Measurements from ENCODE around the gene LLGL2.

LLGL2 gene

DNA sequence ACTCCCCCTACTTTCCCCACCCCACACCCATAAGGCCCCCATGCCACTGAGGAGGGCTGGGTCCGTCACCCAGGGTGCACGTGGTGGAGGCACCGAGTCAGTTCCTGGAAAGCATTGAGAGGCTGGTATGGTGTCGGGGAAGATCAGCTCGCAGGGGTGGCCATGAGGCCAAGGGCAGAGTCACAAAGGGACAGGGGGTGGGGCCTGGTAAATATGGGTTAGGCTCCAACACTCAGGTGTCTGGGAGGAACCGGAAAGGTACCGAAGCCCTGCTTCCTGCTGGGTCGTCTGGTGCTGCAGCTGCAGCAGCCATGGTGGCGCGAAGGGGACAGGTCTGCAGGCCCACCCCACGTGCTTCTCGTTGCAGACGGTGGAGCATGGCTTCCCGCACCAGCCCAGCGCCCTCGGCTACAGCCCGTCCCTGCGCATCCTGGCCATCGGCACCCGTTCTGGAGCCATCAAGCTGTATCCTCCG, 30.2 kb downstream of the LLGL2 start:
- TF ChIP-seq, protein P1, sequence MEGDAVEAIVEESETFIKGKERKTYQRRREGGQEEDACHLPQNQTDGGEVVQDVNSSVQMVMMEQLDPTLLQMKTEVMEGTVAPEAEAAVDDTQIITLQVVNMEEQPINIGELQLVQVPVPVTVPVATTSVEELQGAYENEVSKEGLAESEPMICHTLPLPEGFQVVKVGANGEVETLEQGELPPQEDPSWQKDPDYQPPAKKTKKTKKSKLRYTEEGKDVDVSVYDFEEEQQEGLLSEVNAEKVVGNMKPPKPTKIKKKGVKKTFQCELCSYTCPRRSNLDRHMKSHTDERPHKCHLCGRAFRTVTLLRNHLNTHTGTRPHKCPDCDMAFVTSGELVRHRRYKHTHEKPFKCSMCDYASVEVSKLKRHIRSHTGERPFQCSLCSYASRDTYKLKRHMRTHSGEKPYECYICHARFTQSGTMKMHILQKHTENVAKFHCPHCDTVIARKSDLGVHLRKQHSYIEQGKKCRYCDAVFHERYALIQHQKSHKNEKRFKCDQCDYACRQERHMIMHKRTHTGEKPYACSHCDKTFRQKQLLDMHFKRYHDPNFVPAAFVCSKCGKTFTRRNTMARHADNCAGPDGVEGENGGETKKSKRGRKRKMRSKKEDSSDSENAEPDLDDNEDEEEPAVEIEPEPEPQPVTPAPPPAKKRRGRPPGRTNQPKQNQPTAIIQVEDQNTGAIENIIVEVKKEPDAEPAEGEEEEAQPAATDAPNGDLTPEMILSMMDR (IDR thresholded peaks at IDR 0.05; ENCODE audit: low read depth, low read length), result no peak
- H3K4me3 ChIP-seq (ENCODE audit: low read depth, low read length), result no peak overlapping the region

DNA sequence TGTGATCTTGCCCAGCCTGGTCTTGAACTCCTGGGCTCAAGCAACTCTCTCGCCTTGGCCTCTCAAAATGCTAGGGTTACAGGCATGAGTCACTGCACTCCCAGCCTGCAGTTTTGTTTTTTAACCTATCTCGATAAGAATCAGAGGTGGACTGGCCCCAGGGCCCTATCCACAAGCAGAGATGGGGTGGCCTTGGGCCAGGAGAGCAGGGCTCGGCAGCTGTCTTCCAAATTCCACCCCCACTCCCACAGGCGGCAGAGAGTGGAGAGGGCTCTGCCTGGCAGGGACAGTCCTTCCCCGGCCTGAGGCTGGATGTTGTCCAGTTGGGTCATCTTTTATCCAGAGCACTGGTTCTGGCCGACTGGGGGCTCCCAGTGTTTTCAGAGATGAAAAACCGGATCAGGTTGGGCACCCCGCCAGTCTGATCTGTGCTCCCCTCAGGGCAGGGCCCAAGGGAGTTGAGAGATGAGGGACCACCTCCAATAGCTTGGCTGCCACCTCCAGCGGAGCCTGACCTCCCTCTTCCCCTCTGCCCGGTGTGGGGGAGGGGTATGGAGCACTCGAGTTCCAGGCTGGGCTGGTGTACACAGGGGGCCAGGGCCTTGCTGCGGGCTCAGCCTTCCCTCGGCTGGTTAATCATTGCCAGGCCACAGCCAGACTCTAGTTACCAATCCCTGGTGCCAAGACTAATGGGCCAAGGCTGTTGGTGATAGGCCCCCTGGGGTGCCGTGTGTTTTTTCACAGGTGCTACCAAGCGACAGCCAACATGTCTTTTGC, 31.8 kb downstream of the LLGL2 start:
- TF ChIP-seq, protein P1 (IDR thresholded peaks at IDR 0.05; ENCODE audit: low read depth, low read length), result no peak
- H3K4me3 ChIP-seq (ENCODE audit: low read depth, low read length), result no peak overlapping the region

DNA sequence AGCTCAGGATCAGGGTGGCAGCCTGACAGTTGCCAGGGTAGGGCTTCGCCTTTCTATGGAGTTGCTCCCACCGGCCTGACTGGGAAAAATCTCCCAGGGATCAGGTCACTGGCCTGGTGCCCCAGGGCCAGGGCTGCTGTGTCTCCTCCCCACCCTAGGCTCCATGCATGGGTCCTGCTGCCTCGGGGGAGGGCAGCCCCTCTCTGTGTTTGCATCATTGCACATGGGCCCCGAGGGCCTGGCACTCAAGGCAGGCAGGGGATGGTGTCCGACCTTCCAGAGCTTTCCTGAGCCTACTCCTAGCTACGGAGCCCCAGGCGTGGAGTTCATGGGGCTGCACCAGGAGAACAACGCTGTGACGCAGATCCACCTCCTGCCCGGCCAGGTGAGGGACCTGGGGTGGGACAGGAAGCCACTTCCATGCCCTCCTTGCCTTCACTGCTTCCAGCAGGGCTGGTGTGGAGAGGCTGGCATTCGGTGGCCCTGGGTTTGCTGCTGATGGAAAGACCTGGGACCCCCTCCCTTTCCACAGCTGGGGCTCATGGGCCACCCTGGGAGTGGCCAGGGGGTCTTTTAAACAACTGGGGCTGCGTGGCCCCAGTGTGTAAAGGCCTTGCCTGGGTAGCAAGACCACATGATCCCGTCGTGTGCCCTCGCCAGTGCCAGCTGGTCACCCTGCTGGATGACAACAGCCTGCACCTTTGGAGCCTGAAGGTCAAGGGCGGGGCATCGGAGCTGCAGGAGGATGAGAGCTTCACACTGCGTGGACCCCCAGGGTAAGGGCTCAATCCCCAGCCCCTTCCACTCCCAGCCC, 32.6 kb downstream of the LLGL2 start:
- TF ChIP-seq, protein P1 (IDR thresholded peaks at IDR 0.05; ENCODE audit: low read depth, low read length), result no peak
- no peak overlapping the region for H3K4me3 ChIP-seq (ENCODE audit: low read depth, low read length)

DNA sequence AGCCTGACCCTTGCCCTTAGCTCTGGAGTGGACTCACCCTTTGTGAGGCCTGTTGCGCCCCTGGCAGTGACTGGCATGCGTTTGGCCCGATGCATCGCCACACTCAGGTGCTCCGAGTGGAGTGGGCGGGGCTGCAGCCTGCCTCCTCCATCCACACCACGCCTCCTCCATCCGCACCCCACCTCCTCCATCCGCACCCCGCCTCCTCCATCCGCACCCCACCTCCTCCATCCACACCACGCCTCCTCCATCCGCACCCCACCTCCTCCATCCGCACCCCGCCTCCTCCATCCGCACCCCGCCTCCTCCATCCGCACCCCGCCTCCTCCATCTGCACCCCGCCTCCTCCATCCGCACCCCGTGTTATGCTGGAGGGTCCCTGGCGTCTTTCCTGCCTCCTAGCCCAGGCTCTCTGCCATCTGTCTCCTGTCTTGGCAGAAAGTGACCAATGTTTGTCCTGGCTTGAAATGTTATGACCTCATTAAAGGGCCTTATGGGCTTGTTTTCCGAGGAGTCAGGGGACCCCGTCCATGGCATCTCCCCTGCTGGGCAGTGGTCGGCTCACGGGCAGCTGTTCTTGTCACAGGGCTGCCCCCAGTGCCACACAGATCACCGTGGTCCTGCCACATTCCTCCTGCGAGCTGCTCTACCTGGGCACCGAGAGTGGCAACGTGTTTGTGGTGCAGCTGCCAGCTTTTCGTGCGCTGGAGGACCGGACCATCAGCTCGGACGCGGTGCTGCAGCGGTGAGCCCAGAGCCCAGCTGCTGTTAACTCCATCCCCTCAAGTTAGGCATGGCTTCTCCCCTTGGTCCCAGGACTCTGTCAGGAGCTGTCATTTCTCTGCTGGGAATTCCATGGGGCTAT, 33.4 kb downstream of the LLGL2 start:
- TF ChIP-seq, protein P1 (IDR thresholded peaks at IDR 0.05; ENCODE audit: low read depth, low read length), result no peak
- no peak overlapping the region for H3K4me3 ChIP-seq (ENCODE audit: low read depth, low read length)

DNA sequence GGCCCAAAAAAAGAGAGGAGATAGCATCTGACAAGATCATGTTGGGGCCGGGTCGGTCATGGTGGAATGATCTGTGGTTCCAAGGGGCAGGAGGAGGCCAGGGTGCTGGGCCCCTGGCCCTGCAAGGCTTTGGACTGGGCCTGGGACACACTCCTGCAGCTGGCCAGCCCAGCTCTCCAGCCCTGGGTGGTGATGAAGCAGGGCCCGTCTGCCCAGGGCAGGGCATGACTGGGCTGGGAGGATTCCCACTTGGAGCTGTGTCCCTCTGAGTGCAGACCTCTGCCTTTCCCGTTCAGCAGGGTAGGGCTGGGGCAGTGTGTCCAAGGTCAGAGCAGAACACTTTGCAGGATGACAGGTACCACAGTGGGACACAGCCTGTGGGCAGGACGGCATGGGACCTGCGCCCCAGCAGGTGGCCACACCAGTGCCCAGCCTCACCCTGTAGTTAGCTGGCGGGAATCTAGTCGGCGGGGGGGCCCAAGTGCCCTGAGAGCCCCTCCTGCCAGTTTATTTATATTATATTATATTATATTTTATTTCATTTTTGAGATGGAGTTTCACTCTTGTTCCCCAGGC, 34.5 kb downstream of the LLGL2 start:
- TF ChIP-seq, protein P1 (IDR thresholded peaks at IDR 0.05; ENCODE audit: low read depth, low read length), result no peak
- H3K4me3 ChIP-seq (ENCODE audit: low read depth, low read length), result no peak overlapping the region

DNA sequence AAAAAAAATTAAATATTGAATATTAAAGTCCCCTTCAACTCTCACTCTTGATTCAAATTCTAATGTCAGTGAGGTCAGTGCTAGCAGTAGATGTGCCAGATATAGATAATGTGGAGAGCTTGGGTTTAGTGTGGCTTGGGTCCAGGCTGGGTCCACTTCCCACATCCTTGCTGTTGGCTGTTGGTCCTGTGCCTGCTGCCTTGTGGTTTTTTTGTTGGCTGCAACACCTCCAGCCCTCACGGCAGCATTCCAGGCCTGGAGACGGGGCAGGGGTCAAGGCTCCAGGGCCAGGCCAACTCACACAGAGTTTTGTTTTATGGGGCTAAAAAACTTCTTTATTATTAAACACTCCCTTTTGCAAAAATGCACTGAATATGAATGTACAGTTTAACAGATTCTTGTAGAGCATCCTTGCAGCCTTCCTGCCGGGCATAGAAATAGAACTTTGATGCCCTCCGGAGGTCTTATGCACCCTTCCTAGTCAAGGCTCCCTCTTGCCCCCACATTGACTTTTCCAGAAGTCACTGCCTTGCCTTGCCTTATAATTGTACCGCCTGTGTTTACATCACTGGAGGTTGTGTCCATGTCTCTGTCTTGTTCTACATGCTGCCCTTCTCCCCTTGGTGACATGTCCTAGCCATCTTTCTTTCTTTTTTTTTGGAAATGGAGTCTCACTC, 36.6 kb downstream of the LLGL2 start:
- no peak overlapping the region for H3K4me3 ChIP-seq (ENCODE audit: low read depth, low read length)
- TF ChIP-seq, protein P1 (IDR thresholded peaks at IDR 0.05; ENCODE audit: low read depth, low read length), result no peak

Data from WI38 (cell line).